ENCODE results near the gene NSL1.

- TF ChIP-seq POLR2A (IDR thresholded peaks at IDR 0.05) (no peak), CTCF (IDR thresholded peaks at IDR 0.05) (no peak)
These were observed 107.5 kb downstream of the NSL1 start for GRCh38 chr1:212684076-212684475.

Data from testis (tissue), 2 donors.